ENCODE results near the gene RABGAP1. TPM values are rescaled to one million over a fixed set of nuclear protein-coding genes. Genes with fewer than 3 reads are reported as not detected.

Gene RABGAP1
- polyA plus RNA-seq, 1 of the 3 experiments (the other 2 are of a cell fraction) = 20.2 TPM

DNA sequence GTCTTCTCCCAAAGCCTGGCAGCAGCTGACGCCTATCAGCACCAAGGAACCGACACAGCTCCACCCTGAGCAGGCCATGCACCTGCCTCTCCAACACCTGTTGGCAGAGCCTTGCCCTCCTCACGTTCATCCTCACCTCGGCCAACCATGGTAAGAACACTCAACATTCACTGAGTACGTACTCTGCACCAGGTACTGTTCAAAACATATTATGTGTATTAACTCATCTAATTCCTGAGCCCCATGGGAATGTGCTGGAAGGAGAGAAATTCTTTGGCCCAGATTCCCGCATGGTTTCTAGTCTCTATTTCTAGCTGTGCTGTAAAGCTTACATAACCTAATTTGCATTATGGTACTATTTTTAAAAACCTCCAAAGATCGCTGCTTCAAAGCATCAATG is 178.7 kb downstream of the RABGAP1 start (continued):
- TF ChIP-seq, protein P1, sequence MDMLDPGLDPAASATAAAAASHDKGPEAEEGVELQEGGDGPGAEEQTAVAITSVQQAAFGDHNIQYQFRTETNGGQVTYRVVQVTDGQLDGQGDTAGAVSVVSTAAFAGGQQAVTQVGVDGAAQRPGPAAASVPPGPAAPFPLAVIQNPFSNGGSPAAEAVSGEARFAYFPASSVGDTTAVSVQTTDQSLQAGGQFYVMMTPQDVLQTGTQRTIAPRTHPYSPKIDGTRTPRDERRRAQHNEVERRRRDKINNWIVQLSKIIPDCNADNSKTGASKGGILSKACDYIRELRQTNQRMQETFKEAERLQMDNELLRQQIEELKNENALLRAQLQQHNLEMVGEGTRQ (IDR thresholded peaks at IDR 0.05; ENCODE audit: borderline replicate concordance, low read depth, low read length) = no peak
- TF ChIP-seq CHD2 (IDR thresholded peaks at IDR 0.05; ENCODE audit: low read length, partially characterized antibody) = no peak
- no peak for TF ChIP-seq EP300 (IDR thresholded peaks at IDR 0.05; ENCODE audit: borderline replicate concordance in 1 of 2, low read depth in 1 of 2, low read length in 1 of 2)
- TF ChIP-seq, protein P2, sequence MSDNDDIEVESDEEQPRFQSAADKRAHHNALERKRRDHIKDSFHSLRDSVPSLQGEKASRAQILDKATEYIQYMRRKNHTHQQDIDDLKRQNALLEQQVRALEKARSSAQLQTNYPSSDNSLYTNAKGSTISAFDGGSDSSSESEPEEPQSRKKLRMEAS (IDR thresholded peaks at IDR 0.05; ENCODE audit: low read depth) = no peak
- no peak for TF ChIP-seq GABPA (IDR thresholded peaks at IDR 0.05; ENCODE audit: low read depth)
- no peak for TF ChIP-seq FOXJ3 (CRISPR knock-in tag; IDR thresholded peaks at IDR 0.05)
- no peak for TF ChIP-seq MXI1 (IDR thresholded peaks at IDR 0.05; ENCODE audit: low read depth, low read length)
- no peak for TF ChIP-seq GATA2 (CRISPR knock-in tag; IDR thresholded peaks at IDR 0.05)
- TF ChIP-seq YY1 (IDR thresholded peaks at IDR 0.05; ENCODE audit: low read depth) = no peak
- TF ChIP-seq POLR2AphosphoS5 (IDR thresholded peaks at IDR 0.05; ENCODE audit: low read depth, low read length) = no peak
- TF ChIP-seq, protein P3, sequence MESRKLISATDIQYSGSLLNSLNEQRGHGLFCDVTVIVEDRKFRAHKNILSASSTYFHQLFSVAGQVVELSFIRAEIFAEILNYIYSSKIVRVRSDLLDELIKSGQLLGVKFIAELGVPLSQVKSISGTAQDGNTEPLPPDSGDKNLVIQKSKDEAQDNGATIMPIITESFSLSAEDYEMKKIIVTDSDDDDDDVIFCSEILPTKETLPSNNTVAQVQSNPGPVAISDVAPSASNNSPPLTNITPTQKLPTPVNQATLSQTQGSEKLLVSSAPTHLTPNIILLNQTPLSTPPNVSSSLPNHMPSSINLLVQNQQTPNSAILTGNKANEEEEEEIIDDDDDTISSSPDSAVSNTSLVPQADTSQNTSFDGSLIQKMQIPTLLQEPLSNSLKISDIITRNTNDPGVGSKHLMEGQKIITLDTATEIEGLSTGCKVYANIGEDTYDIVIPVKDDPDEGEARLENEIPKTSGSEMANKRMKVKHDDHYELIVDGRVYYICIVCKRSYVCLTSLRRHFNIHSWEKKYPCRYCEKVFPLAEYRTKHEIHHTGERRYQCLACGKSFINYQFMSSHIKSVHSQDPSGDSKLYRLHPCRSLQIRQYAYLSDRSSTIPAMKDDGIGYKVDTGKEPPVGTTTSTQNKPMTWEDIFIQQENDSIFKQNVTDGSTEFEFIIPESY (IDR thresholded peaks at IDR 0.05; ENCODE audit: borderline replicate concordance, low read depth) = no peak

DNA sequence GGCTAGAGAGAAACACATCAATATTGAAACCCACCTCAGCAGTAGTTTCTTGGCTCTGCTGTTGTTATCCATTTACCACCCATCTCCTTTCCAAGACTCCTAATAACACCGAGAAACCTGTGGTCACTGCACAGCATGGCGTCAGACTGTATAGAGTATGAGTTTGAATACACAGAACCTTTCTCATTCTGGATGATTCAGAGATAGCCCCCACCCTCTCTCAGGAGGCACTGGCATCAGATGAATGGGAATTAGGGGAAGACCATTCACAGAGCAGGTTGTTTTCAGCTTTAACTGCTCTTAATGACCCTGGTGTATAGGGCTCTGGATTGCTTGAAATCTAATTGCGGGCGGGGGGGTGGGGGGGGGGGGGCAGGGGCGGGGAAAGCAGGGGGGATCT is 179.3 kb downstream of the RABGAP1 start:
- Histone ChIP-seq H3K9me2 (no peaks in the 10 kb centered on the region), H2AFZ (ENCODE audit: low read depth) (no peak overlapping the region), H3K79me2 (ENCODE audit: insufficient read depth) (no peaks in the 10 kb centered on the region), H3K36me3 (replicated peaks in 1 of 2; ENCODE audit: control insufficient read depth in 1 of 2, insufficient read depth in 2 of 2, low read length in 1 of 2) (no peaks in the 10 kb centered on the region), H3K4me3 (ENCODE audit: low read depth in 2 of 2, low read length in 1 of 2) (no peak overlapping the region), H3K27me3 (ENCODE audit: insufficient read depth) (no peaks in the 10 kb centered on the region), H3K9ac (no peak overlapping the region), H3F3A (replicated peaks; ENCODE audit: insufficient read depth) (no peaks in the 10 kb centered on the region), H4K20me1 (ENCODE audit: insufficient read depth) (no peaks in the 10 kb centered on the region), H3K4me2 (no peak overlapping the region), H3K4me1 (ENCODE audit: control insufficient read depth in 1 of 2, insufficient read depth in 2 of 2, low read depth in 1 of 2, low read length in 1 of 2) (peaks cover 0 to 6% of the 10 kb centered on the region in 2 experiments; a peak in 1 of 4 replicates), H3K27ac (ENCODE audit: low read depth in 2 of 2, low read length in 1 of 2) (no peak overlapping the region), H3K9me3 (no peaks in the 10 kb centered on the region)
- ChIA-PET POLR2A (no interaction called here), CTCF (no interaction called here)
- TF ChIP-seq, protein P2 (IDR thresholded peaks at IDR 0.05; ENCODE audit: low read depth) = no peak
- TF ChIP-seq RXRA (IDR thresholded peaks at IDR 0.05; ENCODE audit: borderline replicate concordance, low read depth) (no peak), YY1 (IDR thresholded peaks at IDR 0.05; ENCODE audit: low read depth) (no peak), FOSL2 (IDR thresholded peaks at IDR 0.05; ENCODE audit: borderline replicate concordance, low read depth) (no peak), POLR2AphosphoS5 (IDR thresholded peaks at IDR 0.05; ENCODE audit: low read depth, low read length) (no peak), EZH2phosphoT487 (IDR thresholded peaks at IDR 0.05; ENCODE audit: borderline replicate concordance, low read depth) (no peak), NRF1 (IDR thresholded peaks at IDR 0.05; ENCODE audit: low read depth, low read length) (no peak), JUND (IDR thresholded peaks at IDR 0.05) (no peak), GABPA (IDR thresholded peaks at IDR 0.05; ENCODE audit: low read depth) (no peak)
- TF ChIP-seq, protein P4, sequence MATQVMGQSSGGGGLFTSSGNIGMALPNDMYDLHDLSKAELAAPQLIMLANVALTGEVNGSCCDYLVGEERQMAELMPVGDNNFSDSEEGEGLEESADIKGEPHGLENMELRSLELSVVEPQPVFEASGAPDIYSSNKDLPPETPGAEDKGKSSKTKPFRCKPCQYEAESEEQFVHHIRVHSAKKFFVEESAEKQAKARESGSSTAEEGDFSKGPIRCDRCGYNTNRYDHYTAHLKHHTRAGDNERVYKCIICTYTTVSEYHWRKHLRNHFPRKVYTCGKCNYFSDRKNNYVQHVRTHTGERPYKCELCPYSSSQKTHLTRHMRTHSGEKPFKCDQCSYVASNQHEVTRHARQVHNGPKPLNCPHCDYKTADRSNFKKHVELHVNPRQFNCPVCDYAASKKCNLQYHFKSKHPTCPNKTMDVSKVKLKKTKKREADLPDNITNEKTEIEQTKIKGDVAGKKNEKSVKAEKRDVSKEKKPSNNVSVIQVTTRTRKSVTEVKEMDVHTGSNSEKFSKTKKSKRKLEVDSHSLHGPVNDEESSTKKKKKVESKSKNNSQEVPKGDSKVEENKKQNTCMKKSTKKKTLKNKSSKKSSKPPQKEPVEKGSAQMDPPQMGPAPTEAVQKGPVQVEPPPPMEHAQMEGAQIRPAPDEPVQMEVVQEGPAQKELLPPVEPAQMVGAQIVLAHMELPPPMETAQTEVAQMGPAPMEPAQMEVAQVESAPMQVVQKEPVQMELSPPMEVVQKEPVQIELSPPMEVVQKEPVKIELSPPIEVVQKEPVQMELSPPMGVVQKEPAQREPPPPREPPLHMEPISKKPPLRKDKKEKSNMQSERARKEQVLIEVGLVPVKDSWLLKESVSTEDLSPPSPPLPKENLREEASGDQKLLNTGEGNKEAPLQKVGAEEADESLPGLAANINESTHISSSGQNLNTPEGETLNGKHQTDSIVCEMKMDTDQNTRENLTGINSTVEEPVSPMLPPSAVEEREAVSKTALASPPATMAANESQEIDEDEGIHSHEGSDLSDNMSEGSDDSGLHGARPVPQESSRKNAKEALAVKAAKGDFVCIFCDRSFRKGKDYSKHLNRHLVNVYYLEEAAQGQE (IDR thresholded peaks at IDR 0.05; ENCODE audit: low read depth, low read length) = no peak
- TF ChIP-seq, protein P3 (IDR thresholded peaks at IDR 0.05; ENCODE audit: borderline replicate concordance, low read depth) = no peak
- TF ChIP-seq, protein P5, sequence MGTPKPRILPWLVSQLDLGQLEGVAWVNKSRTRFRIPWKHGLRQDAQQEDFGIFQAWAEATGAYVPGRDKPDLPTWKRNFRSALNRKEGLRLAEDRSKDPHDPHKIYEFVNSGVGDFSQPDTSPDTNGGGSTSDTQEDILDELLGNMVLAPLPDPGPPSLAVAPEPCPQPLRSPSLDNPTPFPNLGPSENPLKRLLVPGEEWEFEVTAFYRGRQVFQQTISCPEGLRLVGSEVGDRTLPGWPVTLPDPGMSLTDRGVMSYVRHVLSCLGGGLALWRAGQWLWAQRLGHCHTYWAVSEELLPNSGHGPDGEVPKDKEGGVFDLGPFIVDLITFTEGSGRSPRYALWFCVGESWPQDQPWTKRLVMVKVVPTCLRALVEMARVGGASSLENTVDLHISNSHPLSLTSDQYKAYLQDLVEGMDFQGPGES (IDR thresholded peaks at IDR 0.05; ENCODE audit: low read depth, low read length) = no peak
- DNase-seq = no peak
- WGBS (ENCODE audit: low lambda C conversion rate) = 76% methylated on average over 5 of the region's 5 CpGs
